Caco-2 (cell line): ENCODE measurements around the gene OTUD6A. TPM values are rescaled to one million over a fixed set of nuclear protein-coding genes. Genes with fewer than 3 reads are reported as not detected.

ENCODE experiments used
- BruUV-seq: library from RNA; stranded (reverse); fragments of 400-500 nt; replicated peaks from 2 replicates; lab custom pipeline; 2021; lab: Mats Ljungman, UMichigan
- CTCF ChIA-PET: fragments of 300-600 bp; sonication (Branson Sonifier 250); formaldehyde crosslinking; loops from one replicate; lab custom pipeline; 2022; ENCODE audit warnings: antibody characterized with exemption; lab: Charles Lee
- POLR2A ChIA-PET: fragments of 300-600 bp; sonication (Branson Sonifier 250); formaldehyde crosslinking; loops from one replicate; lab custom pipeline; 2022; ENCODE audit warnings: antibody characterized with exemption; lab: Charles Lee
- DNase-seq, 2 experiments: peaks; one replicate each; pipeline versions ENCODE4 v3.0.0 to v3.0.0-alpha.2; 2020 to 2022
- H3K27me3 ChIP-seq: replicated peaks from 2 replicates; pipeline ENCODE4 v1.6.0; 2011; ENCODE audit warnings: low read length; ENCODE audit not compliant: control insufficient read depth, insufficient read depth
- H3K36me3 ChIP-seq: 2 replicates; pipeline ENCODE4 v1.5.1; 2011; ENCODE audit warnings: low read length; ENCODE audit not compliant: control insufficient read depth, insufficient read depth
- H3K4me1 ChIP-seq: fragments of 250-450 bp; sonication (Bioruptor Pico); 2 replicates; pipeline ENCODE4 v1.5.1; 2020; ENCODE audit warnings: mild to moderate bottlenecking
- H3K4me3 ChIP-seq: 2 replicates; pipeline ENCODE4 v1.5.1; 2011; ENCODE audit warnings: low read depth, mild to moderate bottlenecking, control low read depth, low read length
- H3K9me3 ChIP-seq: fragments of 250-450 bp; sonication (Bioruptor Pico); 2 replicates; pipeline ENCODE4 v1.5.1; 2020; ENCODE audit warnings: mild to moderate bottlenecking, moderate library complexity
- H3K27ac Mint-ChIP-seq: one replicate; pipeline ENCODE4 v1.8.0; 2022; ENCODE audit warnings: mixed read lengths; ENCODE audit not compliant: unreplicated experiment
- H3K27me3 Mint-ChIP-seq: one replicate; pipeline ENCODE4 v1.8.0; 2022; ENCODE audit warnings: mixed read lengths; ENCODE audit not compliant: insufficient read depth, unreplicated experiment
- H3K36me3 Mint-ChIP-seq: one replicate; pipeline ENCODE4 v1.8.0; 2022; ENCODE audit warnings: mild to moderate bottlenecking, mixed read lengths; ENCODE audit not compliant: insufficient read depth, unreplicated experiment
- H3K4me1 Mint-ChIP-seq: one replicate; pipeline ENCODE4 v1.8.0; 2022; ENCODE audit warnings: low read depth, mixed read lengths; ENCODE audit not compliant: unreplicated experiment
- H3K4me3 Mint-ChIP-seq: one replicate; pipeline ENCODE4 v1.8.0; 2022; ENCODE audit warnings: mild to moderate bottlenecking, moderate library complexity, mixed read lengths; ENCODE audit not compliant: unreplicated experiment
- H3K9me3 Mint-ChIP-seq: one replicate; pipeline ENCODE4 v1.8.0; 2022; ENCODE audit warnings: mixed read lengths; ENCODE audit not compliant: unreplicated experiment
- intact Hi-C: fragments of 100-400 bp; cut with micrococcal nuclease; formaldehyde crosslinking; loops from one replicate; pipeline ENCODE4 v1.10.0; 2022; ENCODE audit not compliant: unreplicated experiment
- total RNA-seq: library from RNA; stranded (reverse); gene quantifications from 2 replicates; pipeline ENCODE4 v1.2.3, GENCODE V29; 2022
- TF ChIP-seq, protein P1 (sequence below), 2 experiments: fragments of 200-600 bp in 1 of 2; IDR thresholded peaks; 1 replicate in 1 of 2; 2 replicates in 1 of 2; pipeline versions ENCODE4 v1.5.1 to v1.8.0; 2011 to 2022; ENCODE audit warnings: antibody characterized with exemption in 1 of 2, control low read depth in 1 of 2, inconsistent platforms in 1 of 2, low read depth in 1 of 2, low read length in 1 of 2, mild to moderate bottlenecking in 1 of 2, moderate library complexity in 1 of 2; ENCODE audit not compliant: insufficient read depth in 1 of 2, severe bottlenecking in 1 of 2, unreplicated experiment in 1 of 2

OTUD6A gene
- total RNA-seq, 1 experiment from 2014 or later: not detected

- Mint-ChIP-seq H3K9me3 (no peaks in the 10 kb centered on the region), H3K27me3 (peaks cover 4% of the 10 kb centered on the region), H3K27ac (no peak overlapping the region), H3K4me3 (no peak overlapping the region), H3K4me1 (no peaks in the 10 kb centered on the region), H3K36me3 (no peaks in the 10 kb centered on the region)
- no peak for DNase-seq
- H3K4me1 ChIP-seq: no peaks in the 10 kb centered on the region
- BruUV-seq: no TSS peak
- H3K4me3 ChIP-seq: no peak overlapping the region
- intact Hi-C loops: no loop called here
- H3K36me3 ChIP-seq: no peaks in the 10 kb centered on the region
- ChIA-PET CTCF (no interaction called here), POLR2A (no interaction called here)
- H3K27me3 ChIP-seq: no peaks in the 10 kb centered on the region
- TF ChIP-seq, protein P1, sequence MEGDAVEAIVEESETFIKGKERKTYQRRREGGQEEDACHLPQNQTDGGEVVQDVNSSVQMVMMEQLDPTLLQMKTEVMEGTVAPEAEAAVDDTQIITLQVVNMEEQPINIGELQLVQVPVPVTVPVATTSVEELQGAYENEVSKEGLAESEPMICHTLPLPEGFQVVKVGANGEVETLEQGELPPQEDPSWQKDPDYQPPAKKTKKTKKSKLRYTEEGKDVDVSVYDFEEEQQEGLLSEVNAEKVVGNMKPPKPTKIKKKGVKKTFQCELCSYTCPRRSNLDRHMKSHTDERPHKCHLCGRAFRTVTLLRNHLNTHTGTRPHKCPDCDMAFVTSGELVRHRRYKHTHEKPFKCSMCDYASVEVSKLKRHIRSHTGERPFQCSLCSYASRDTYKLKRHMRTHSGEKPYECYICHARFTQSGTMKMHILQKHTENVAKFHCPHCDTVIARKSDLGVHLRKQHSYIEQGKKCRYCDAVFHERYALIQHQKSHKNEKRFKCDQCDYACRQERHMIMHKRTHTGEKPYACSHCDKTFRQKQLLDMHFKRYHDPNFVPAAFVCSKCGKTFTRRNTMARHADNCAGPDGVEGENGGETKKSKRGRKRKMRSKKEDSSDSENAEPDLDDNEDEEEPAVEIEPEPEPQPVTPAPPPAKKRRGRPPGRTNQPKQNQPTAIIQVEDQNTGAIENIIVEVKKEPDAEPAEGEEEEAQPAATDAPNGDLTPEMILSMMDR (IDR thresholded peaks at IDR 0.05; ENCODE audit: insufficient read depth in 1 of 2, low read depth in 1 of 2, low read length in 1 of 2, severe bottlenecking in 1 of 2, unreplicated experiment in 1 of 2): no peak
- H3K9me3 ChIP-seq: no peaks in the 10 kb centered on the region
These were observed 26.5 kb downstream of the OTUD6A start for GRCh38 chrX:70088751-70089150.

- Mint-ChIP-seq H3K36me3 (no peaks in the 10 kb centered on the region), H3K4me1 (no peaks in the 10 kb centered on the region), H3K9me3 (no peaks in the 10 kb centered on the region), H3K27ac (peak overlapping the region; percentile 6), H3K4me3 (no peak overlapping the region), H3K27me3 (peaks cover 4% of the 10 kb centered on the region)
- ChIA-PET POLR2A (no interaction called here), CTCF (no interaction called here)
- Histone ChIP-seq H3K4me3 (no peak overlapping the region), H3K9me3 (no peaks in the 10 kb centered on the region), H3K36me3 (no peaks in the 10 kb centered on the region), H3K27me3 (no peaks in the 10 kb centered on the region), H3K4me1 (no peaks in the 10 kb centered on the region)
- TF ChIP-seq, protein P1 (IDR thresholded peaks at IDR 0.05; ENCODE audit: insufficient read depth in 1 of 2, low read depth in 1 of 2, low read length in 1 of 2, severe bottlenecking in 1 of 2, unreplicated experiment in 1 of 2): no peak
- no peak for DNase-seq
- intact Hi-C loops: no loop called here
- BruUV-seq: no TSS peak
These were observed 27.5 kb downstream of the OTUD6A start for GRCh38 chrX:70089604-70090297.

GRCh38 chrX:70092247-70092646, 30.0 kb downstream of the OTUD6A start:
- BruUV-seq: no TSS peak
- Histone ChIP-seq H3K9me3 (no peaks in the 10 kb centered on the region), H3K4me3 (no peak overlapping the region), H3K4me1 (no peaks in the 10 kb centered on the region), H3K36me3 (no peaks in the 10 kb centered on the region), H3K27me3 (no peaks in the 10 kb centered on the region)
- CTCF ChIA-PET: no interaction called here
- DNase-seq: no peak
- Mint-ChIP-seq H3K27me3 (peaks cover 7% of the 10 kb centered on the region), H3K27ac (no peak overlapping the region), H3K36me3 (no peaks in the 10 kb centered on the region), H3K4me3 (no peak overlapping the region), H3K4me1 (no peaks in the 10 kb centered on the region), H3K9me3 (no peaks in the 10 kb centered on the region)
- POLR2A ChIA-PET: no interaction called here
- TF ChIP-seq, protein P1 (IDR thresholded peaks at IDR 0.05; ENCODE audit: insufficient read depth in 1 of 2, low read depth in 1 of 2, low read length in 1 of 2, severe bottlenecking in 1 of 2, unreplicated experiment in 1 of 2): no peak
- intact Hi-C loops: no loop called here
